Panc1 (cell line): ENCODE data around the gene BACH2. TPM values are rescaled to one million over a fixed set of nuclear protein-coding genes. Genes with fewer than 3 reads are reported as not detected.

ENCODE experiments used
- ATAC-seq: fragments of 200-7000 bp; cut with Tn5 transposase; 2 replicates; pipeline ENCODE4 v1.9.1; 2020; ENCODE audit warnings: mild to moderate bottlenecking, moderate library complexity
- BruUV-seq: library from RNA; stranded (reverse); fragments of 400-500 nt; replicated peaks from 2 replicates; lab custom pipeline; 2021; lab: Mats Ljungman, UMichigan
- CTCF ChIA-PET: fragments of 300-600 bp; sonication (Branson Sonifier 250); formaldehyde crosslinking; loops from one replicate; lab custom pipeline; 2022; ENCODE audit warnings: antibody characterized with exemption; lab: Charles Lee
- POLR2A ChIA-PET: fragments of 300-600 bp; sonication (Branson Sonifier 250); formaldehyde crosslinking; loops from one replicate; lab custom pipeline; 2022; ENCODE audit warnings: antibody characterized with exemption; lab: Charles Lee
- DNase-seq: peaks from one replicate; pipeline ENCODE4 v3.0.0-alpha.2; 2010; ENCODE audit warnings: low read depth, low spot score
- H3K27ac ChIP-seq: 2 replicates; pipeline ENCODE4 v1.5.1; 2011; ENCODE audit warnings: mild to moderate bottlenecking, low read length, inconsistent platforms
- H3K27me3 ChIP-seq: fragments of 200-500 bp; sonication (Bioruptor generic); 2 replicates; pipeline ENCODE4 v1.6.0; 2014; ENCODE audit warnings: low read length, inconsistent platforms; ENCODE audit not compliant: control insufficient read depth, insufficient read depth
- H3K36me3 ChIP-seq: fragments of 200-500 bp; sonication (Bioruptor generic); 2 replicates; pipeline ENCODE4 v1.5.1; 2014; ENCODE audit warnings: inconsistent platforms, mild to moderate bottlenecking, low read length, moderate library complexity; ENCODE audit not compliant: control insufficient read depth, insufficient read depth
- H3K4me1 ChIP-seq: 2 replicates; pipeline ENCODE4 v1.5.1; 2011; ENCODE audit warnings: inconsistent platforms, mild to moderate bottlenecking, low read length, moderate library complexity; ENCODE audit not compliant: control insufficient read depth, insufficient read depth
- H3K4me3 ChIP-seq, 2 experiments: 2 replicates each; pipeline ENCODE4 v1.5.1; 2011 to 2012; ENCODE audit warnings: low read depth in 2 of 2, low read length in 2 of 2, mild to moderate bottlenecking in 2 of 2, inconsistent platforms in 1 of 2, moderate library complexity in 1 of 2
- H3K9me3 ChIP-seq: fragments of 200-500 bp; sonication (Bioruptor generic); 2 replicates; pipeline ENCODE4 v1.5.1; 2014; ENCODE audit warnings: low read depth, mild to moderate bottlenecking, inconsistent platforms, low read length, moderate library complexity; ENCODE audit not compliant: control insufficient read depth, insufficient read depth
- POLR2AphosphoS5 ChIP-seq: IDR thresholded peaks from 2 replicates; pipeline ENCODE4 v1.6.1; 2012; ENCODE audit warnings: mild to moderate bottlenecking, low read depth, low read length, moderate library complexity
- SIN3A ChIP-seq: IDR thresholded peaks from 2 replicates; pipeline ENCODE4 v1.6.1; 2012; ENCODE audit warnings: low read depth, mild to moderate bottlenecking, low read length, moderate library complexity, borderline replicate concordance; ENCODE audit not compliant: insufficient read depth
- TCF7L2 ChIP-seq: IDR thresholded peaks from 2 replicates; pipeline ENCODE4 v1.6.1; 2011; ENCODE audit warnings: mild to moderate bottlenecking, low read depth, low read length, inconsistent platforms
- in situ Hi-C: cut with HindIII; loops from 2 replicates; pipeline ENCODE4 v1.10.0; 2016; ENCODE audit warnings: low sequenced_read_pairs, low pct_unique_long_range_greater_than_20kb
- intact Hi-C: fragments of 100-400 bp; cut with micrococcal nuclease; formaldehyde crosslinking; loops from one replicate; pipeline ENCODE4 v1.10.0; 2022; ENCODE audit not compliant: unreplicated experiment
- total RNA-seq: library from RNA; stranded (reverse); gene quantifications from one replicate; pipeline ENCODE4 v1.2.1, GENCODE V29; 2021; ENCODE audit not compliant: unreplicated experiment
- TF ChIP-seq, protein P1 (sequence below): fragments of 450-650 bp; IDR thresholded peaks from 2 replicates; pipeline ENCODE4 v1.5.1; 2017; ENCODE audit warnings: mild to moderate bottlenecking
- TF ChIP-seq, protein P2 (sequence below), 2 experiments: IDR thresholded peaks; 2 replicates each; pipeline ENCODE4 v1.6.1; 2011 to 2012; ENCODE audit warnings: low read depth in 2 of 2, control low read depth in 1 of 2, low read length in 1 of 2, mild to moderate bottlenecking in 1 of 2, moderate library complexity in 1 of 2; ENCODE audit not compliant: insufficient read depth in 1 of 2

The BACH2 gene
- total RNA-seq, 1 experiment from 2014 or later, result 1.6 TPM

- Histone ChIP-seq H3K9me3 (no peaks in the 10 kb centered on the region), H3K27ac (no peak overlapping the region), H3K27me3 (no peaks in the 10 kb centered on the region), H3K4me1 (no peaks in the 10 kb centered on the region), H3K36me3 (no peaks in the 10 kb centered on the region), H3K4me3 (no peak overlapping the region)
- DNase-seq (no peak), ATAC-seq (no peak)
- no peak for TF ChIP-seq TCF7L2
- TF ChIP-seq, protein P1, sequence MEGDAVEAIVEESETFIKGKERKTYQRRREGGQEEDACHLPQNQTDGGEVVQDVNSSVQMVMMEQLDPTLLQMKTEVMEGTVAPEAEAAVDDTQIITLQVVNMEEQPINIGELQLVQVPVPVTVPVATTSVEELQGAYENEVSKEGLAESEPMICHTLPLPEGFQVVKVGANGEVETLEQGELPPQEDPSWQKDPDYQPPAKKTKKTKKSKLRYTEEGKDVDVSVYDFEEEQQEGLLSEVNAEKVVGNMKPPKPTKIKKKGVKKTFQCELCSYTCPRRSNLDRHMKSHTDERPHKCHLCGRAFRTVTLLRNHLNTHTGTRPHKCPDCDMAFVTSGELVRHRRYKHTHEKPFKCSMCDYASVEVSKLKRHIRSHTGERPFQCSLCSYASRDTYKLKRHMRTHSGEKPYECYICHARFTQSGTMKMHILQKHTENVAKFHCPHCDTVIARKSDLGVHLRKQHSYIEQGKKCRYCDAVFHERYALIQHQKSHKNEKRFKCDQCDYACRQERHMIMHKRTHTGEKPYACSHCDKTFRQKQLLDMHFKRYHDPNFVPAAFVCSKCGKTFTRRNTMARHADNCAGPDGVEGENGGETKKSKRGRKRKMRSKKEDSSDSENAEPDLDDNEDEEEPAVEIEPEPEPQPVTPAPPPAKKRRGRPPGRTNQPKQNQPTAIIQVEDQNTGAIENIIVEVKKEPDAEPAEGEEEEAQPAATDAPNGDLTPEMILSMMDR, result no peak
- no peak for TF ChIP-seq POLR2AphosphoS5
- no peak for TF ChIP-seq SIN3A
- TF ChIP-seq, protein P2, sequence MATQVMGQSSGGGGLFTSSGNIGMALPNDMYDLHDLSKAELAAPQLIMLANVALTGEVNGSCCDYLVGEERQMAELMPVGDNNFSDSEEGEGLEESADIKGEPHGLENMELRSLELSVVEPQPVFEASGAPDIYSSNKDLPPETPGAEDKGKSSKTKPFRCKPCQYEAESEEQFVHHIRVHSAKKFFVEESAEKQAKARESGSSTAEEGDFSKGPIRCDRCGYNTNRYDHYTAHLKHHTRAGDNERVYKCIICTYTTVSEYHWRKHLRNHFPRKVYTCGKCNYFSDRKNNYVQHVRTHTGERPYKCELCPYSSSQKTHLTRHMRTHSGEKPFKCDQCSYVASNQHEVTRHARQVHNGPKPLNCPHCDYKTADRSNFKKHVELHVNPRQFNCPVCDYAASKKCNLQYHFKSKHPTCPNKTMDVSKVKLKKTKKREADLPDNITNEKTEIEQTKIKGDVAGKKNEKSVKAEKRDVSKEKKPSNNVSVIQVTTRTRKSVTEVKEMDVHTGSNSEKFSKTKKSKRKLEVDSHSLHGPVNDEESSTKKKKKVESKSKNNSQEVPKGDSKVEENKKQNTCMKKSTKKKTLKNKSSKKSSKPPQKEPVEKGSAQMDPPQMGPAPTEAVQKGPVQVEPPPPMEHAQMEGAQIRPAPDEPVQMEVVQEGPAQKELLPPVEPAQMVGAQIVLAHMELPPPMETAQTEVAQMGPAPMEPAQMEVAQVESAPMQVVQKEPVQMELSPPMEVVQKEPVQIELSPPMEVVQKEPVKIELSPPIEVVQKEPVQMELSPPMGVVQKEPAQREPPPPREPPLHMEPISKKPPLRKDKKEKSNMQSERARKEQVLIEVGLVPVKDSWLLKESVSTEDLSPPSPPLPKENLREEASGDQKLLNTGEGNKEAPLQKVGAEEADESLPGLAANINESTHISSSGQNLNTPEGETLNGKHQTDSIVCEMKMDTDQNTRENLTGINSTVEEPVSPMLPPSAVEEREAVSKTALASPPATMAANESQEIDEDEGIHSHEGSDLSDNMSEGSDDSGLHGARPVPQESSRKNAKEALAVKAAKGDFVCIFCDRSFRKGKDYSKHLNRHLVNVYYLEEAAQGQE (IDR thresholded peaks at IDR 0.05; ENCODE audit: insufficient read depth in 1 of 2, low read depth in 2 of 2, low read length in 1 of 2), result no peak
- intact Hi-C loops (no loop called here), in situ Hi-C loops (no loop called here)
- no TSS peak for BruUV-seq
- ChIA-PET POLR2A (no interaction called here), CTCF (no interaction called here)
Measured at GRCh38 chr6:90192857-90193256, 103.8 kb downstream of the BACH2 start.

GRCh38 chr6:90190752-90191395 lies 105.8 kb downstream of the BACH2 start:
- ChIA-PET CTCF (interaction anchor here (0.7 kb wide), 1 partner anchor 135 kb away, joined by 12 read pairs; no protein-coding TSS in a partner anchor), POLR2A (no interaction called here)
- no TSS peak for BruUV-seq
- H3K4me1 ChIP-seq, result no peaks in the 10 kb centered on the region; the same call in 1 of the 2 replicates
- H3K4me3 ChIP-seq, result no peak overlapping the region
- no peaks in the 10 kb centered on the region for H3K36me3 ChIP-seq
- H3K27me3 ChIP-seq, result no peaks in the 10 kb centered on the region
- intact Hi-C loops, result no loop called here
- no peaks in the 10 kb centered on the region for H3K9me3 ChIP-seq
- no peak overlapping the region for H3K27ac ChIP-seq
- in situ Hi-C loops, result no loop called here
- TF ChIP-seq POLR2AphosphoS5, result no peak
- TF ChIP-seq, protein P1, result no peak
- no peak for TF ChIP-seq TCF7L2
- TF ChIP-seq, protein P2 (IDR thresholded peaks at IDR 0.05; ENCODE audit: insufficient read depth in 1 of 2, low read depth in 2 of 2, low read length in 1 of 2), result no peak
- TF ChIP-seq SIN3A, result no peak
- ATAC-seq (no peak), DNase-seq (no peak)
